GM18505 (cell line): ENCODE results near the gene PMS1.
"Not testable (repeated sequence)": the region's sequence is repeated elsewhere in the genome, so short reads cannot be mapped to it uniquely, and the experiment has no call there.

Experiments
- ATAC-seq: cut with Tn5 transposase; IDR thresholded peaks from one replicate; pipeline ENCODE4 v1.9.1; 2021; ENCODE audit not compliant: unreplicated experiment
- POLR2A ChIP-seq: IDR thresholded peaks from 4 replicates; pipeline ENCODE4 v1.6.1; 2011; ENCODE audit warnings: borderline replicate concordance; ENCODE audit not compliant: insufficient read depth, insufficient read length; ENCODE audit errors: extremely low read depth

PMS1 gene

DNA sequence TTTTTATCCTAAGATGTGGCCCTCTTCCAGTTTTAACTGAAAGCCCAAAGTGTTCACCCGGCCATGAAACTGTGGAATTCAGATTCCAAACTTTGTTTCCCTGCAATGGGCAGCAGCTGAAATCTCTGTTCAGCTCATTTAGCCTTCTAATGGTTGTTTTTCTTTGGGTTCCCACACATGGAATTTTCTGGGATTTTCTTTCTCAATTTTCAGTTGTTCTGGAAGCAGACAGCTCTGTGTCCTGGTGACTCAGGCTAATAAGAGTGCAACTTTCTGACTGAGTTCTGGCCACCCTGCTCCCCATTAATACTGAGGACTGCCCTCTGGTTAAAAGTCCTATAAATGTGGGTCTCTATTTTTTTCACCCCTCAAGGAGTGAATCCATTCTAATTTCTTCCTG, 78.5 kb downstream of the PMS1 start:
- ATAC-seq = no peak
- no peak for TF ChIP-seq POLR2A

DNA sequence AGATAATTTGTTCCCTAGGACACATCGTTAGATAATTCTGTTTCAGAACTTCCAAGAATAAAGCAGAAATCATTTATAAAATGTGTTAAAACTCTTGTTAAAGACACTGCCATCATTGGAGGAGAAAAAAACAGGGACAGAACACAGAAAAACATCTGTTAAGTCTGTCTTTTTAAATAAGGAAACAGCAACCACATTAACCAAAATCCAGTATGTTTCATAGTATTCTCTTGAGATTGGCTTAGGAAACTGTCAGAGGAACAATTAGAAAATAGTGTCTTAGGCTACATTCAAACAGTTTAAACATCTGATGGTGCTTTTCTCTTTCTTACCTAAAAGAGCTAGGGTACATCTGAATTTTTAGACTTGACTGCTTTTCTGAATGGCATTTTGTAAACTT, 81.6 kb downstream of the PMS1 start:
- ATAC-seq = no peak
- TF ChIP-seq POLR2A = no peak

DNA sequence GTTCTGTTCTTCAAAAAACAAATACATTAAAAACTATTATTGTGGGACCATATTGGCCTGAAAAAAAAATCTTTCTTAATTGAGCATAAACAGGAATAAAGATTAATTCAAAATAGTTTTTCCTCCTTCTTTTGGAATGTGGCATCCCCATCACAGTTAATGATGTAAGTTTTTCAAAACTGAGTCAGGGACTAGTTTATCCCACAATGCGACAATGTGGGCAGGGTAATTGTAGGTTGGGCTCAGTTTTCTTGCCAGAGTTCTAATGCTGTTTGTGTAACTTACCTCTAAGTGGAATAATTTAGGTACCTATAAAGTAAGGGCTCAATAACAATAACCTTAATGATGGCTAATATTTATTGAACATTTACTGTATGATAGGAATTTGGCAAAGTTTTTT, 82.0 kb downstream of the PMS1 start:
- TF ChIP-seq POLR2A = no peak
- ATAC-seq = no peak

DNA sequence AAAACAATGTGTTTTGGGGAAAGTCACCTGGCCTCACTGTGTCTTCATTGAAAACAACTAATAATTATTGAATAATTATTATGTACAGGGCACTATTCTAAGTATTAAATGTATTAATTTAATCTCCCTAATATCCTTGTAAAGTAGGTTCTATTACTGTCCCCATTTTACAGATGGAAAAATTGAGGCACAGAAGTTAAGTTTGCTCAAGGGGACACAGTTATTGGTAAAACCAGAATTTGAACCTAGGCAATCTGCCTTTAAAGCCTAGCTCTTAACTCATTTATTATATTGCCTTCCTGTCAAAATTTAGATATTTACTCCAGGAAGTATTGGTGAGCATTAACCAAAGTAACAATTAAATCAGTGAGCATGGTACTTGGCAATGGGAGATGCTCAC, 84.6 kb downstream of the PMS1 start:
- no peak for TF ChIP-seq POLR2A
- ATAC-seq = no peak

DNA sequence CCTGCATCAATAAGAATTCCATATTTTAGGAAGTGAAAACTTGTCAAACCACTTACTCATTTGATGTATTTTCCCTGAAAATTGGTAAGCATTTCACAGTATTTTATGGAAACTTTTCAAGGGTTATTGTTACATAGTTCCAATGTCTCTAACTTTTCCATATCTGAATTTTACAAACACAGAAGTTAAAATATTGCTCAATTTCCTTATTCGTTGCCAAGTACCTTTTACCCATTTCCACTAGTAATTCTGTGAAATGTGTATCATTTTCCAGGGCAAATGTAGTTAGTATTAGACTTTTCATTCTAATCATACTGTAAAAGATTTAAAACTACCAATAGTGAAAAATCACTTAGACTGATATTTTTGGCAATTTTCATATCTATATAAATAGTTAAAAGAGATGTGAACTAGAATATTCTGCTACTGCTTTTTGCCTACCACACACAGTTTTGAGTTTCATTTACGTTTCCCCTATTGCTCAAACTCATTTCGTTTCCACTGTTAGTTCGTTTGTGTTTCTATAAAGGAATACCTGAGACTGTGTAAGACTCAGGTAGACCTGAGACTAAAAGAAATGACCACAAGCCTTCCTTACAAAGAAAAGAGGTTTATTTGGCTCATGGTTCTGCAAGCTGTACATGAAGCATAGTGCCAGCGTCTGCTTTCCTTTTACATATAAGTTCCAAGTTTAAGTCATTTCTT, 86.3 kb downstream of the PMS1 start:
- TF ChIP-seq POLR2A = no peak
- no peak for ATAC-seq

DNA sequence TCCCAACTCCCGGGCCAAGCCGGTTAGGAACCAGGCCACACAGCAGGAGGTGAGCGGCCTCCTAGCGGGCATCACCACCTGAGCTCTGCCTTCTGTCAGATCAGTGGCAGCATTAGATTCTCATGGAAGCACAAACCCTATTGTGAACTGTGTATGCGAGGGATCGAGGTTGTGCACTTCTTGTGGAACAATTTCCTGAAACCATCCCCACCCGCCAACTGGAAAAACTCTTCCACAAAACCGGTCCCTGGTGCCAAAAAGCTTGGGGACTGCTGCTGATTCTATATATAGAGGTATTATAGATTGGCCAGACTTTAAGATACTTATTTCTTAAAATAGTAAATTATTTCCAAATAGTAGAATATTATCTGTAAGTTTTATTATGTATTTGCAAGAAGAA, 89.4 kb downstream of the PMS1 start:
- ATAC-seq = no peak
- TF ChIP-seq POLR2A = no peak

DNA sequence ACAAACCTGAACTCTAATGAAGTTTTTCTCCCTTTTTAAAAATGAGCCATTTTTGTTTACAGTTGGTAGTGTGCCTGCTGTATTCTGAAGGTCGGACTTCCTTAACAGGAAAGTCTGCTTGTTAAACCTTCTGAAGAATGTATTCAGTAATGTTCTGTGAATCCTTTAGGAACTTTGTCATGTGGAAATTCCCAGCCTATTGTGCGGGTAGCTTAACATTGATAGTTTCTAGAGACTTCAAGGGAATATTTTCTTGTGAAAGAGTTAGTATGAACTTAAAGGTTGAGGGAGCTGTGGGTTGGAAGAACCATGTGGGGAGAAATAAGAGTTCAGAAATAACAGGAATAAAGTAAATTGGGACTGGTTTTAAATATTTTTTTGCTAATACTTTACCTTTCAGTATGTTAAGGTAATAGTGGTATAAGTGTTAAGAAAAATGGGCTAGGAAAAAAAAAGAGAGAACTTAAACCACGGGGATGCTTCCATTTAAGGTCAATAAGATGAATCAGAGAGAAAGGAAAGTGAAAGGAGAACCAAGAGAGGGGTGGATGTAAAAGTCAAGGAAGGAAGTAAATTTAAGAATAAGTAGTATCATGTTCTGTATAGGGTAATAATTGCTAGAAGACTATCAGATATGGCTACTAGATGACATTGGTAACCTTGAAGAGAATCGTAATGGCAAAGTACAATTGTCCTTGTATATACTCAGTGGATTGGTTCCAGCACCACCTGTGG, 90.5 kb downstream of the PMS1 start:
- TF ChIP-seq POLR2A = no peak
- ATAC-seq = peak; percentile 65

DNA sequence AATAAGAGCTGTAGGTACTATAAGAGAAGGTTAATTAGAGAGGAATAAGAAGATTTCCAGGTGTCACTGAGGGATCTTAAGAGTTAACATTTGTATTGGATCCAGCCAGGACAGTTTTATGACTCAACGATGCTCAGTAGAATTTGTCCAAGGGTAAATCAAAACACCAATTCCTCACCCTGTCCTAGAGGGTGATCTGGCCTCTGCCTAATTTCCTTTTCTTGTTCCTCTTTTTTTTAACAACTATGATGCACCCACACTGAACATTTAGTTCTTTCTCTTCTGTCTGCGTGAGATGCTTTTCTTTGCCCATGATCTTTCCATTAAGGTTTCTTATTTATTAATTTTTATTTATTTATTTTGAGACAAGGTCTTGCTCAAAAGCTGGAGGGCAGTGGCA, 92.0 kb downstream of the PMS1 start:
- no peak for ATAC-seq
- no peak for TF ChIP-seq POLR2A

DNA sequence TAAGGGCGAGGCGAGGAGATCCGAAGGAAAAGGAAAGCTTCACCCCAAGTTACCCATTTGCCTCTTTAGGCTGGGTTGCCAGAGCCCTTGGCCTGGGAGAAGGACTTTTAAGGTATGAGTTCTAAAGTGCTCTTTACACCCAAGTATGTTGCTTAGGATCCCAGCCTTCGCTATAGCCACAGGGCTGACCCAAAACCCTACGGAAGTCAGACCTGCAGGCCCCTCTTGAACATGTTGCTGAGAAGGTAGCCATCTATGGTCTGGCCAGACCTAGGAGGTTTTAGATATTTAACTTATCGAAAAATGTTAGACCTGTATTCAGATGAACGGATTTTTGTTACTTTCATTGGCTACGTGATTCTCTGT, 95.4 kb downstream of the PMS1 start:
- TF ChIP-seq POLR2A = no peak
- ATAC-seq = no peak

DNA sequence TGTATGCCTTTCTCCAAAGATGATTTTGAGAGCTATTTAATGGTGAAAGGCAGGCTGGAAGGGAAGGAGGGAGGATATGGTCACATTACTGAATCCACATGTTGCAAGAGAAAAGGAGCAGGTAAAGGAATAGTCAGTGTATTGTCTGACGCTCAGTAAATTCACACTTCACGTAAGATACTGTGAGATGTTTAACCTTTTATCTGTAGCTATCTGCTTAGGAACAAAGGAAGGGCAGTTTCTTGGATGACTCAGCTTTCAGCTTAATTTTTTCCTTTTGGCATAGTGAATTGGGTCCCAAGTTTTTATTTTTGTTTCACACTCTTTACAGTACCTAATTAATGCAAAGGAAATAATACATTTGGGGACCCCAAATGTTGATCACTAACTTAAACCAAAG, 96.2 kb downstream of the PMS1 start:
- ATAC-seq = no peak
- TF ChIP-seq POLR2A = no peak

DNA sequence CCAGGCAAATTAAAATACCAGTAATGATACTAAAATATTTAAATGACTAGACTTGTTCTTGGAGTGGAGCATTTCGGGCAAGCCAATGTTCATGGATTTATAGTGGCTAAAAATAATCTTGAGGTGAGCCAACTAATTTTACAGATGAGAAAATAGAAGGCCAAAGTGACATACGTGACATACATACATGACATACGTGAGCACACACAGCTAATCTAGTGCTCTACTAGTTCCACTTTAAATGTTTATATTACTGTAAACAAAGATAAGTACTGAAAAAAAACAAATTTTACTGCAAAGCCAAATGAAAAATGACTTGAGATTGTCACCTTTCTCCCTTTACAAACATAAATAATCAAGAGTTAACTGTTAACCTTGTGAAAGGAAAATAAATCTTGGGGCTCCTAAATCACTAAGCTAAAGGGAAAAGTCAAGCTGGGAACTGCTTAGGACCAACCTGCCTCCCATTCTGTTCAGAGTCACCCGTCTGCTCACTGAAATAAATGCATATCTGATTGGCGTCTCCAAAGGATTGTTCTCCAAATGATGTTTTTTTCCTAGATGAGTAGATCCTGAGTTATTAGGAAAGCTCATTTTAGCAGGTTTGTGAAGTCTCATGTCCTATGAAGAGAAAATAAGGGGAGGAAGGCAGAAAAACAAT, 96.7 kb downstream of the PMS1 start:
- ATAC-seq = no peak
- no peak for TF ChIP-seq POLR2A

DNA sequence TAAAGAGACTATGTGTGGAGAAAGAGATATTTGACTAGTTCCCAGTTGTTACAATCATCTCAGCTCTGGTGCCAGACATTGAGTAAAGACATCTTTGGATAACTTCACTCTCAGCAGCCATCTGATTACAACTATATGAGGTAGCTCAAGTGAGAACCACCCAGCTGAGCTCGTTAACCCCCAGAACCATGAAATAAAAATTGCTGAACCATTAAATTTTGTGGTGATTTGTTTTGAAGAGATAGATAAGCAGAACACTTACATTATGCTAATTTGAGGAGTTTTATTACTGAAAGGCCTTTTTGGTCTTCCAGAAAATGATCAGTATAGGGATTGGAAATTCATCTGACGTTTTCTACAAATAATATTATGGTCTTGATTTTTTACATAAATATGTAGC, 101.1 kb downstream of the PMS1 start:
- ATAC-seq = no peak
- TF ChIP-seq POLR2A = no peak

DNA sequence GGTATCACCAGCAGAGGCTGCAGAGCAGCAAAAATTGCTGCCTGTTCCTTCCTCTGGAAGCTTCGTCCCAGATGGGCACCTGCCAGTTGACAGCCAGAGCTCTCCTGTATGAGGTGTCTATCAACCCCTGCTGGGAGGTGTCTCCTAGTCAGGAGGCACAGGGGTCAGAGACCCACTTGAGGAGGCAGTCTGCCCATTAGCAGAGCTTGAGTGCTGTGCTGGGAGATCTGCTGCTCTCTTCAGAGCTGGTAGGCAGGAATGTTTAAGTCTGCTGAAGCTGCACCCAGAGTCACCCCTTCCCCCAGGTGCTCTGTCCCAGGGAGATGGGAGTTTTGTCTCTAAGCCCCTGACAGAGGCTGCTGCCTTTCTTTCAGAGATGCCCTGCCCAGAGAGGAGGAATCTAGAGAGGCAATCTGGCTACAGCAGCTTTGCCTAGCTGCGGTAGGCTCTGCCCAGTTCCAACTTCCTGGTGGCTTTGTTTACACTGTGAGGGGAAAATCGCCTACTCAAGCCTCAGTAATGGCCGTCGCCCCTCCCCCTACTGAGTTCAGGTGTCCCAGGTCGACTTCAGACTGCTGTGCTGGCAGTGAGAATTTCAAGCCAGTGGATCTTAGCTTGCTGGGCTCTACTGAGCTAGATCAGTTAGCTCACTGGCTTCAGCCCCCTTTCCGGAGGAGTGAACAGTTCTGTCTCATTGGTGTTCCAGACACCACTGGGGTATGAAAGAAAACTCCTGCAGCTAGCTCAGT, 108.5 kb downstream of the PMS1 start:
- not testable (repeated sequence) for ATAC-seq
